Measurements from ENCODE around the gene ATG4B. TPM values are rescaled to one million over a fixed set of nuclear protein-coding genes. Genes with fewer than 3 reads are reported as not detected.
A peak's percentile ranks its signal among the peaks of the same experiment; 100 is the strongest.

ATG4B gene
- total and polyA plus RNA-seq, 11 donors, result 35.9 to 75.1 (median 48.3) TPM

- ATAC-seq (peak; percentile 81 to 96 (median 96)), DNase-seq (peak; percentile 79 to 92 (median 89))
- H3K4me3 ChIP-seq, result peak overlapping the region; percentile 54 to 69 (median 61)
- H3K27ac ChIP-seq, result peak overlapping the region; percentile 3 to 90 (median 72)
- peaks cover 0 to 27% (median 16%) of the 10 kb centered on the region in 9 donors for H3K36me3 ChIP-seq
- intact Hi-C loops (cut with DNase I), result loop anchor here in 6 of 10 donors (2.0 to 10.0 kb wide), 5 partner anchors 27 to 255 kb away; partner anchors contain the start of genes STK25 (in 5 of the 6), FARP2 (in 2 of the 6), ATG4B (in 1 of the 6) and THAP4 (in 1 of the 6)
- WGBS, 4 donors, result 7 to 22% (median 8%) methylated on average over 18 to 76 of the region's 76 CpGs
- no peaks in the 10 kb centered on the region for H3K27me3 ChIP-seq
- no peaks in the 10 kb centered on the region for H3K9me3 ChIP-seq
- TF ChIP-seq CTCF (IDR thresholded peaks at IDR 0.05) (peak; percentile 55 to 82 (median 70)), POLR2A (IDR thresholded peaks at IDR 0.05) (peak in 1 of 2 donors; percentile 47)
- peaks cover 0 to 34% (median 16%) of the 10 kb centered on the region in 12 donors for H3K4me1 ChIP-seq
These were observed 27.4 kb upstream of the ATG4B start for GRCh38 chr2:241609859-241610793.

- Histone ChIP-seq H3K9me3 (no peaks in the 10 kb centered on the region), H3K27ac (peak overlapping the region in 5 of 12 donors; percentile 70 to 90 (median 75)), H3K4me1 (peaks cover 0 to 39% (median 20%) of the 10 kb centered on the region in 12 donors), H3K4me3 (no peak overlapping the region), H3K36me3 (peaks cover 0 to 18% (median 7%) of the 10 kb centered on the region in 9 donors), H3K27me3 (no peaks in the 10 kb centered on the region)
- no peak for TF ChIP-seq POLR2A (IDR thresholded peaks at IDR 0.05)
- 90 to 96% (median 93%) methylated on average over 11 to 13 of the region's 13 CpGs for WGBS, 4 donors
- ATAC-seq (no peak), DNase-seq (no peak)
- intact Hi-C loops (cut with DNase I), result loop anchor here in 6 of 10 donors (2.0 to 10.0 kb wide), 5 partner anchors 26 to 256 kb away; partner anchors contain the start of genes STK25 (in 5 of the 6), FARP2 (in 2 of the 6), ATG4B (in 1 of the 6) and THAP4 (in 1 of the 6)
These were observed 26.4 kb upstream of the ATG4B start for GRCh38 chr2:241611062-241611461.

GRCh38 chr2:241612156-241613016, 25.1 kb upstream of the ATG4B start:
- Histone ChIP-seq H3K4me1 (peaks cover 0 to 51% (median 24%) of the 10 kb centered on the region in 12 donors), H3K36me3 (peaks cover 0 to 6% (median 4%) of the 10 kb centered on the region in 9 donors), H3K27ac (peak overlapping the region in 4 of 12 donors; percentile 11 to 35 (median 17)), H3K9me3 (no peaks in the 10 kb centered on the region), H3K4me3 (no peak overlapping the region), H3K27me3 (no peaks in the 10 kb centered on the region)
- intact Hi-C loops (cut with DNase I), result loop anchor here in 6 of 10 donors (5.0 to 10.0 kb wide), 3 partner anchors 105 to 258 kb away; partner anchors contain the start of genes STK25 (in 4 of the 6) and FARP2 (in 2 of the 6)
- no peak for DNase-seq
- TF ChIP-seq POLR2A (IDR thresholded peaks at IDR 0.05) (no peak), CTCF (IDR thresholded peaks at IDR 0.05) (no peak)
- WGBS, 4 donors, result 77 to 85% (median 83%) methylated on average over 20 of the region's 20 CpGs
- no peak for ATAC-seq

Measured in heart left ventricle (tissue), 16 donors.